Prostate gland (tissue), 2 donors: ENCODE measurements around the gene CTNND2. TPM values are rescaled to one million over a fixed set of nuclear protein-coding genes. Genes with fewer than 3 reads are reported as not detected.

Experiments
- DNase-seq: peaks from one replicate; pipeline ENCODE4 v3.0.0-alpha.2; 2019; ENCODE audit warnings: low spot score
- H3K27ac ChIP-seq, 2 donors: fragments of 200-600 bp; sonication (generic); 2 replicates each; pipeline ENCODE4 v1.5.1; 2017 to 2019
- H3K27me3 ChIP-seq: fragments of 200-600 bp; sonication (generic); replicated peaks from 2 replicates; pipeline ENCODE4 v1.5.1; 2019; ENCODE audit not compliant: insufficient read depth
- H3K36me3 ChIP-seq, 2 donors: fragments of 200-600 bp; sonication (generic); 1 replicate in 1 of 2; 2 replicates in 1 of 2; pipeline versions ENCODE4 v1.5.1 to v1.8.1; 2017 to 2019
- H3K4me1 ChIP-seq: fragments of 200-600 bp; sonication (generic); replicated peaks from 2 replicates; pipeline ENCODE4 v1.5.1; 2019
- H3K4me3 ChIP-seq, 2 donors: fragments of 200-600 bp; sonication (generic); 2 replicates each; pipeline ENCODE4 v1.5.1; 2017 to 2019
- H3K9me3 ChIP-seq: fragments of 200-600 bp; sonication (generic); 2 replicates; pipeline ENCODE4 v1.5.1; 2017
- POLR2A ChIP-seq: fragments of 450-650 bp; IDR thresholded peaks from one replicate; pipeline ENCODE4 v1.6.1; 2016; ENCODE audit warnings: antibody characterized with exemption, mild to moderate bottlenecking
- POLR2AphosphoS5 ChIP-seq: sonication (generic); formaldehyde crosslinking; IDR thresholded peaks from one replicate; pipeline ENCODE4 v1.6.1; 2017; ENCODE audit warnings: antibody characterized with exemption
- WGBS: methylation state at CpG from one replicate; pipeline ENCODE4 v1.1.5; 2018; 5-methylcytosine and 5-hydroxymethylcytosine counted together
- intact Hi-C: fragments of 100-400 bp; cut with DNase I; formaldehyde crosslinking; loops from one replicate; pipeline ENCODE4 v1.14.2; 2022
- total RNA-seq, 2 donors: library from RNA; depleted of rRNA; stranded (reverse); fragments of >200 nt; gene quantifications; one replicate each; pipeline ENCODE4 v1.1.0, GENCODE V29; 2016
- TF ChIP-seq, protein P1 (sequence below), 4 experiments: fragments of 200-600 bp in 2 of 4; fragments of 450-650 bp in 2 of 4; sonication (generic) in 2 of 4; IDR thresholded peaks; 1 replicate in 3 of 4; 2 replicates in 1 of 4; pipeline ENCODE4 v1.5.1; 2016 to 2019; ENCODE audit warnings: antibody characterized with exemption in 4 of 4, mild to moderate bottlenecking in 2 of 4, moderate library complexity in 2 of 4

The CTNND2 gene
- total RNA-seq, 2 donors from 2014 or later: 5.5 to 11.2 TPM

- no peak overlapping the region for H3K27ac ChIP-seq
- no peak for DNase-seq
- no peak overlapping the region for H3K4me3 ChIP-seq
- no peak for TF ChIP-seq POLR2A
- no peak for TF ChIP-seq POLR2AphosphoS5
- TF ChIP-seq, protein P1, sequence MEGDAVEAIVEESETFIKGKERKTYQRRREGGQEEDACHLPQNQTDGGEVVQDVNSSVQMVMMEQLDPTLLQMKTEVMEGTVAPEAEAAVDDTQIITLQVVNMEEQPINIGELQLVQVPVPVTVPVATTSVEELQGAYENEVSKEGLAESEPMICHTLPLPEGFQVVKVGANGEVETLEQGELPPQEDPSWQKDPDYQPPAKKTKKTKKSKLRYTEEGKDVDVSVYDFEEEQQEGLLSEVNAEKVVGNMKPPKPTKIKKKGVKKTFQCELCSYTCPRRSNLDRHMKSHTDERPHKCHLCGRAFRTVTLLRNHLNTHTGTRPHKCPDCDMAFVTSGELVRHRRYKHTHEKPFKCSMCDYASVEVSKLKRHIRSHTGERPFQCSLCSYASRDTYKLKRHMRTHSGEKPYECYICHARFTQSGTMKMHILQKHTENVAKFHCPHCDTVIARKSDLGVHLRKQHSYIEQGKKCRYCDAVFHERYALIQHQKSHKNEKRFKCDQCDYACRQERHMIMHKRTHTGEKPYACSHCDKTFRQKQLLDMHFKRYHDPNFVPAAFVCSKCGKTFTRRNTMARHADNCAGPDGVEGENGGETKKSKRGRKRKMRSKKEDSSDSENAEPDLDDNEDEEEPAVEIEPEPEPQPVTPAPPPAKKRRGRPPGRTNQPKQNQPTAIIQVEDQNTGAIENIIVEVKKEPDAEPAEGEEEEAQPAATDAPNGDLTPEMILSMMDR (IDR thresholded peaks at IDR 0.05): no peak
- no peaks in the 10 kb centered on the region for H3K36me3 ChIP-seq
- 56% methylated on average over 3 of the region's 3 CpGs for WGBS
- no peaks in the 10 kb centered on the region for H3K27me3 ChIP-seq
- no peaks in the 10 kb centered on the region for H3K9me3 ChIP-seq
- no peaks in the 10 kb centered on the region for H3K4me1 ChIP-seq
- intact Hi-C loops: no loop called here
Observed at GRCh38 chr5:11084111-11084510, 820.1 kb downstream of the CTNND2 start.

- Histone ChIP-seq H3K4me1 (no peaks in the 10 kb centered on the region), H3K9me3 (no peaks in the 10 kb centered on the region), H3K4me3 (no peak overlapping the region), H3K36me3 (no peaks in the 10 kb centered on the region), H3K27ac (no peak overlapping the region), H3K27me3 (no peaks in the 10 kb centered on the region)
- intact Hi-C loops: no loop called here
- TF ChIP-seq, protein P1 (IDR thresholded peaks at IDR 0.05): no peak
- no peak for TF ChIP-seq POLR2AphosphoS5
- no peak for TF ChIP-seq POLR2A
- WGBS: 94% methylated on average over 21 of the region's 21 CpGs
- no peak for DNase-seq
Observed at GRCh38 chr5:11082404-11082945, 821.8 kb downstream of the CTNND2 start.

DNA sequence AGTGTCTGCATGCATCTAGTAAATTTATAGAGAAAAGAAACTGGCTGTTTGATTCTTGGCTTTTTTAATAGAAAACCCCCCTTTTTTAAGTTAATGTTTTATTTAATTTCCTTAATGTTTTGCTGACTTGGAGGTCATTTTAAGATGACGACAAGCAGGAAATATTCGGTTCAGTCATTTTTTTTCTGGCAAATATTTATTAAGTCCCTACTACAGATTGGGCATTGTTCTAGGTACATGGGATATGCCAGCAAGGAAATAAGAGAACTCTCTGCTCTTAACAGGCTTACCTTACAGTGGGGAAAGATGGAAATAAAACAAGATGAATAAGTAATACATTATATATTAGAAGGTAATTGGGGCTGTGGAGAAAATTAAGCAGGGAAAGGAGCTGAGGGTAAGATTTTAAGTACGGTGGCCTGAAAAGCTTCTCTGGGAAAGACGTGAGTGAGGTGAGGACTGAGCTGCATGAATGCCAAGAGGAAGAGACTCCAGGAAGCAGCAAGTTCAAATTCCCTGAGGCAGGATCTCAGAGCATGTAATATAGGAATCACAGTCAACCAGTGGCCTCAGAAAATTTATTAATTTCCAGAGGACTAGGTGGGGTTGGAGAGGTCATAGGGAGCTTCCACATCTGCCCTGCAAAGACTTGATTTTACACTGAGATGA lies 827.2 kb downstream of the CTNND2 start:
- no peak for DNase-seq
- Histone ChIP-seq H3K4me3 (no peak overlapping the region), H3K36me3 (no peaks in the 10 kb centered on the region), H3K9me3 (no peaks in the 10 kb centered on the region), H3K4me1 (no peaks in the 10 kb centered on the region), H3K27me3 (no peaks in the 10 kb centered on the region), H3K27ac (no peak overlapping the region)
- TF ChIP-seq, protein P1 (IDR thresholded peaks at IDR 0.05): no peak
- TF ChIP-seq POLR2A (no peak), POLR2AphosphoS5 (no peak)
- intact Hi-C loops: no loop called here
- WGBS: 46% methylated on average over 4 of the region's 4 CpGs

DNA sequence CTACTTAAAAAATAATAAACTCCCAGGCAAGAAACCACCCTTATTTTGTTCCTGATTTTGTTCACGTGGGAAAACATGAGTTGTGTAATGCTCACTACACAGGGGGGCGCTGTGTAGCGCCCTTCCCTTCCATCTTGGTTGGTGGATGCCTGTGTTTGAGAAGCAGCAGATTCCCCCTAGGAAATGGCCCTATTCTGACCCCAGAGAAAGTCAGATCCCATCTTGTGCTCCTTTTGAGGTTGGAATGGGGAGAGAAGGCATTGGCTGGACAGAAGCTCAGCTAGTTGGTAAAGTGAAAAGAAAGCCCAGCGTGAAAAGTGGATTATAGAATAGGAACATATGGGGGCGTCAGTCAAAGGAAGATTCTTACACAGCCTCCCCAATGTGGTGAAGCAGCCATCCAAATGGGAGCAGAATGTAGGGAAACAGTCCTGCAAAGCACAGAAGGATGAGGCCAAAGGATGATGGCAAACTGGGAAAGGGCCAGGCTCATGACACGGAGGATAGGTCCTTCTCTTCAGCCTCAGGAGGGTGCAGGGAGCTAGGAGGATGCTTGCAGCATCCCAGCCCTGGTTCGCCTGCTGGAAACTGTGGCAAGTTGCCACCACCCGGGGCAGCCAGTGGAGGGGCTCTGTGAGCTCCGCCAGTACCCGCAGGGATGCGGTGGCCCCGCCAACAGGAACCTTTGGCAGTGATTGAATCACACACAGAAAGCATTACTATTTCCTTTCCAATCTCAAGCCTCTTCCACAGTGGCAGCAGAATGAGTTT lies 829.0 kb downstream of the CTNND2 start:
- no peaks in the 10 kb centered on the region for H3K9me3 ChIP-seq
- DNase-seq: no peak
- intact Hi-C loops: no loop called here
- H3K4me3 ChIP-seq: no peak overlapping the region
- TF ChIP-seq POLR2A: no peak
- TF ChIP-seq, protein P1 (IDR thresholded peaks at IDR 0.05): no peak
- no peak for TF ChIP-seq POLR2AphosphoS5
- H3K27me3 ChIP-seq: no peaks in the 10 kb centered on the region
- H3K27ac ChIP-seq: no peak overlapping the region
- H3K36me3 ChIP-seq: no peaks in the 10 kb centered on the region
- 74% methylated on average over 12 of the region's 12 CpGs for WGBS
- H3K4me1 ChIP-seq: no peaks in the 10 kb centered on the region
